Stomach (tissue), 4 donors: ENCODE data around the gene SEC61B.

ENCODE experiments used
- POLR2A ChIP-seq, 4 donors: fragments of 450-650 bp; IDR thresholded peaks; one replicate each; pipeline ENCODE4 v1.6.1; 2016; ENCODE audit warnings: antibody characterized with exemption in 4 of 4, control low read depth in 2 of 4, mild to moderate bottlenecking in 1 of 4, moderate library complexity in 1 of 4
- TF ChIP-seq, protein P1 (sequence below), 7 experiments: fragments of 450-650 bp in 4 of 7; fragments of 200-600 bp in 3 of 7; sonication (generic) in 3 of 7; IDR thresholded peaks; one replicate each; pipeline ENCODE4 v1.5.1; 2016 to 2019; ENCODE audit warnings: antibody characterized with exemption in 7 of 7, control low read depth in 2 of 7, mild to moderate bottlenecking in 1 of 7

DNA sequence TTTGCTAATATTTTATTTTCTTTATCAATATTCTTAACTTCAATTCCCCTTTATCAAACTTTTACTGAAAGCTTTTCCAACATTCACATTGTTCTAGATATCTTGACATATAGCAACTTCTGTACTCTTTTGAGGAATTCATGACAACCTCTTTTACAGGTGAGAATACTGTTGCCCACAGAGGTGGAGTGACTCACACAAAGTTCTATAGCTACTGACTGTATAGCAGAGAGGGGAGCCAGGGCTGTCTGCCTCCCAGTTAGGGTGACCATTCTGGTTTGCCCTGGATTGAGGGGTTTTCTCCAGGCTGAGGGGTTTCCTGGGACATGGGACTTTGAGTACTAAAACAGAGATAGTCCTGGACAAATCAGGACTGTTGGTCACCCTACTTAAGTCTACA is 16.2 kb downstream of the SEC61B start:
- no peak for TF ChIP-seq POLR2A (IDR thresholded peaks at IDR 0.05)
- TF ChIP-seq, protein P1, sequence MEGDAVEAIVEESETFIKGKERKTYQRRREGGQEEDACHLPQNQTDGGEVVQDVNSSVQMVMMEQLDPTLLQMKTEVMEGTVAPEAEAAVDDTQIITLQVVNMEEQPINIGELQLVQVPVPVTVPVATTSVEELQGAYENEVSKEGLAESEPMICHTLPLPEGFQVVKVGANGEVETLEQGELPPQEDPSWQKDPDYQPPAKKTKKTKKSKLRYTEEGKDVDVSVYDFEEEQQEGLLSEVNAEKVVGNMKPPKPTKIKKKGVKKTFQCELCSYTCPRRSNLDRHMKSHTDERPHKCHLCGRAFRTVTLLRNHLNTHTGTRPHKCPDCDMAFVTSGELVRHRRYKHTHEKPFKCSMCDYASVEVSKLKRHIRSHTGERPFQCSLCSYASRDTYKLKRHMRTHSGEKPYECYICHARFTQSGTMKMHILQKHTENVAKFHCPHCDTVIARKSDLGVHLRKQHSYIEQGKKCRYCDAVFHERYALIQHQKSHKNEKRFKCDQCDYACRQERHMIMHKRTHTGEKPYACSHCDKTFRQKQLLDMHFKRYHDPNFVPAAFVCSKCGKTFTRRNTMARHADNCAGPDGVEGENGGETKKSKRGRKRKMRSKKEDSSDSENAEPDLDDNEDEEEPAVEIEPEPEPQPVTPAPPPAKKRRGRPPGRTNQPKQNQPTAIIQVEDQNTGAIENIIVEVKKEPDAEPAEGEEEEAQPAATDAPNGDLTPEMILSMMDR (IDR thresholded peaks at IDR 0.05), result no peak
